ENCODE data around the gene HVCN1. TPM values are rescaled to one million over a fixed set of nuclear protein-coding genes. Genes with fewer than 3 reads are reported as not detected.

The HVCN1 gene
- total RNA-seq, 2 donors from 2014 or later: 5.4 to 11.2 TPM

DNA sequence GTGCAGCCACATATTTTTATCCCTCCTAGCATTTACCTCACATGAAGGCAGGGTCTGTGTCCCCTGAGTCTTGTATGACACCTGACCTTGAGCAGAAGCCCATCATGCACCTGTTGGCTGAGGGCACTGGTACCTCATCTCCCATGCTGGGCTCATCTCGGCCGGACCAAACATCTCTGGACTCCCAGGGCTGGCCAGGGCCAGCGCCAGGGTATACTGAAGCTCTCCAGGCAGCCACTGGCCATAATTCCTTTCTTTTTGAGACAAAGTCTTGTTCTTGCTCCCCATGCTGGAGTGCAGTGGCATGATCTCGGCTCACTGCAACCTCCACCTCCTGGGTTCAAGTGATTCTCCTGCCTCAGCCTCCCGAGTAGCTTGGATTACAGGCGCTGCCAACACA is 22.0 kb downstream of the HVCN1 start:
- H3K27ac ChIP-seq: no peak overlapping the region
- intact Hi-C loops (cut with DNase I): no loop called here
- H3K36me3 ChIP-seq: no peaks in the 10 kb centered on the region
- DNase-seq (ENCODE audit: low spot score): no peak
- 97% methylated on average over 6 of the region's 6 CpGs for WGBS
- TF ChIP-seq, protein P1, sequence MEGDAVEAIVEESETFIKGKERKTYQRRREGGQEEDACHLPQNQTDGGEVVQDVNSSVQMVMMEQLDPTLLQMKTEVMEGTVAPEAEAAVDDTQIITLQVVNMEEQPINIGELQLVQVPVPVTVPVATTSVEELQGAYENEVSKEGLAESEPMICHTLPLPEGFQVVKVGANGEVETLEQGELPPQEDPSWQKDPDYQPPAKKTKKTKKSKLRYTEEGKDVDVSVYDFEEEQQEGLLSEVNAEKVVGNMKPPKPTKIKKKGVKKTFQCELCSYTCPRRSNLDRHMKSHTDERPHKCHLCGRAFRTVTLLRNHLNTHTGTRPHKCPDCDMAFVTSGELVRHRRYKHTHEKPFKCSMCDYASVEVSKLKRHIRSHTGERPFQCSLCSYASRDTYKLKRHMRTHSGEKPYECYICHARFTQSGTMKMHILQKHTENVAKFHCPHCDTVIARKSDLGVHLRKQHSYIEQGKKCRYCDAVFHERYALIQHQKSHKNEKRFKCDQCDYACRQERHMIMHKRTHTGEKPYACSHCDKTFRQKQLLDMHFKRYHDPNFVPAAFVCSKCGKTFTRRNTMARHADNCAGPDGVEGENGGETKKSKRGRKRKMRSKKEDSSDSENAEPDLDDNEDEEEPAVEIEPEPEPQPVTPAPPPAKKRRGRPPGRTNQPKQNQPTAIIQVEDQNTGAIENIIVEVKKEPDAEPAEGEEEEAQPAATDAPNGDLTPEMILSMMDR (IDR thresholded peaks at IDR 0.05): no peak
- TF ChIP-seq POLR2A (IDR thresholded peaks at IDR 0.05) (no peak), POLR2AphosphoS5 (IDR thresholded peaks at IDR 0.05) (no peak)
- H3K4me3 ChIP-seq: no peak overlapping the region
- no peaks in the 10 kb centered on the region for H3K9me3 ChIP-seq
- H3K27me3 ChIP-seq (replicated peaks; ENCODE audit: insufficient read depth): no peaks in the 10 kb centered on the region
- no peaks in the 10 kb centered on the region for H3K4me1 ChIP-seq (replicated peaks)

DNA sequence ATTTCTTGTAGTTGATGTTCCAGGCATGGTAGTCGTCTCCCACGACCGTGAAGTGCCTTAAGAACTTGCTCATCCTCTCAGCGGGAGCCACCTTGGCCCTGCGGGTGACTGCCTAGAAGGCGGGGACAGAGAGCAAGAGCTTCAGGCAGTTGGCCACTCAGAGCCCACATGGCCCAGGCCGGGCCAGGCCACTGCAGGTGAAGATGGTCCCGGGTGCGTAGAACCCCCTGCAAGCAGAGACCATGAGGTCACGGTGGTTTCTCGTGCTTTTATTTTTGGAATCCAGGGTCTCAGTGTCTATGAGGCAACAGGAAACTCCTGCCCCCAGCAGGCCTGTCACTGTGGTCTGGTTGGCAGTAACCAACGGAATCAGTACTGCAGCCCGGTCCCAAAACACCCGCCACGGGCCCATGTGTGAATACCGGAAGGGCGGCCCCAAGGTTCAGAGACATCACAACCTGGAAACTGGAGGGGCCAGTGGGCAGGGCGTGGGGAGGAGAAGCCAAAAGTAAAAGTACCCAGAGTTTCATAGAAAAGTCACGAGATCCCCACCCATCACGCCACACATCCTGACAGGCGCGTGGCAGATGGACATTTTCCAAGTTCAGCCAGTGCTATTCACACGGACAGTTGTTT is 27.5 kb downstream of the HVCN1 start:
- 85% methylated on average over 23 of the region's 23 CpGs for WGBS
- H3K27ac ChIP-seq: no peak overlapping the region
- H3K27me3 ChIP-seq (replicated peaks; ENCODE audit: insufficient read depth): no peaks in the 10 kb centered on the region
- intact Hi-C loops (cut with DNase I): no loop called here
- no peaks in the 10 kb centered on the region for H3K4me1 ChIP-seq (replicated peaks)
- no peak for DNase-seq (ENCODE audit: low spot score)
- no peaks in the 10 kb centered on the region for H3K36me3 ChIP-seq
- H3K9me3 ChIP-seq: no peaks in the 10 kb centered on the region
- no peak overlapping the region for H3K4me3 ChIP-seq
- no peak for TF ChIP-seq POLR2A (IDR thresholded peaks at IDR 0.05)

DNA sequence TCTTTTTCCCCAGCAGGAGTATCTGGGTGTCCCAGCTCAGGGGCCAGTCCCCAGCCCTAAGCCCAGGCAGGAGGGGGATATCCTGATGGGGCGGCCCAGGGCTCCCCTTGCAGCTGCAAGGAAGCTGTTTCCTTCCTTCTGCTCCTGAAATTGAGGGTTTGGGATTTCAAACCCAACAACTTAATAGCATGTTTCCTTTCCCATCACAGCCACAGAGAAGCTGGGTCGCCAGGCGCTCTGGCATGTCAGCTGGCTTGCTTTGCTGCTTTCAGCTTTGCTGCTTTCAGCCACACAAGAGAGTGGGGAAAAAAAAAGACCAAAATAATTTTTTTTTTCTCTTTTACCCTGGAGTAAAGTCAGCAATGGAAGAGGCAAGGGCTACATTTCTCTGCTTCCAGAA is 30.0 kb downstream of the HVCN1 start:
- Histone ChIP-seq H3K36me3 (no peaks in the 10 kb centered on the region), H3K27me3 (replicated peaks; ENCODE audit: insufficient read depth) (no peaks in the 10 kb centered on the region), H3K4me3 (no peak overlapping the region), H3K4me1 (replicated peaks) (no peaks in the 10 kb centered on the region), H3K27ac (no peak overlapping the region), H3K9me3 (no peaks in the 10 kb centered on the region)
- intact Hi-C loops (cut with DNase I): no loop called here
- 96% methylated on average over 3 of the region's 3 CpGs for WGBS
- DNase-seq (ENCODE audit: low spot score): no peak
- no peak for TF ChIP-seq POLR2AphosphoS5 (IDR thresholded peaks at IDR 0.05)
- TF ChIP-seq, protein P1 (IDR thresholded peaks at IDR 0.05): no peak
- no peak for TF ChIP-seq POLR2A (IDR thresholded peaks at IDR 0.05)

DNA sequence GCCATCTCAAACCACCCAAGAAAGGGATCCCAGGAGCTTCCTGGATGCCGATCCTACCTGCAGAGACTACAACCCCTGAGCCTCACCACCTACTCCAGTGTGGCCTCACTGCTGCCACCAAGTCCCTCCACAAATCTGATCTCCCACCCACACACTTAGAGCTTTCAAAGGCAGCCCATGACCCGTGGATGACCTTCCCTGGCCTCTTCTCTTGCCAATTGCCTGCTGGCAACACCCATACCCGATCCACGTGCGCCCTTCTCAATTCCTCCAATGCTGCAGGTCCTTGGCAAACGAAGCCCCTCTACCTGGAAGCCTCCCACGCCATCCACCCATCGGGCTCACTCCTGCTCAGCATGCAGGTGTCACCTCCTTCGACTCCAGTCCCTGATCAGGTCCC is 30.7 kb downstream of the HVCN1 start:
- H3K4me3 ChIP-seq: no peak overlapping the region
- intact Hi-C loops (cut with DNase I): no loop called here
- no peaks in the 10 kb centered on the region for H3K4me1 ChIP-seq (replicated peaks)
- H3K36me3 ChIP-seq: no peaks in the 10 kb centered on the region
- no peak for TF ChIP-seq POLR2AphosphoS5 (IDR thresholded peaks at IDR 0.05)
- TF ChIP-seq, protein P1 (IDR thresholded peaks at IDR 0.05): no peak
- no peak for TF ChIP-seq POLR2A (IDR thresholded peaks at IDR 0.05)
- WGBS: 80% methylated on average over 9 of the region's 9 CpGs
- DNase-seq (ENCODE audit: low spot score): no peak
- H3K27ac ChIP-seq: no peak overlapping the region
- no peaks in the 10 kb centered on the region for H3K9me3 ChIP-seq
- no peaks in the 10 kb centered on the region for H3K27me3 ChIP-seq (replicated peaks; ENCODE audit: insufficient read depth)

DNA sequence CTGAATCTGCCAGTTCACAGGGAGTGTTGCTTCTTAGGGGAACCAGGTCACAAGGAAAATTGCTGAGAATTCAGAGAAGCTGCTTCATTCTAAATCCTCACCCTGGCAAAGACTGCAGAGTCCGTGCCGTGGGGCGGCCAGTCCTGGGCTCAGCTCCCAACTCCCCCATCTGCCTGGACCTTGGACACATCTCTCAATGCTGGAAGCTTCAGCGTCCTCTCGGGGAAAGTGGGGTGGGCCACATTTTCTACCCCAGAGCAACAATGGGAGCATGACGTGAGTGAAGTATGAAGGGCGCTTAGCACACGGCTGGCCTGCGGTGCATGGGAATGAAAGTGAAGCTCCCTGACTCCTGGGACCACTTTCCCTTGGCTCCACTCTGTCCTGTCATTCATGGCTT is 31.2 kb downstream of the HVCN1 start:
- 79% methylated on average over 9 of the region's 9 CpGs for WGBS

More for the DNA sequence above, 31.2 kb downstream of the HVCN1 start:
- Histone ChIP-seq H3K27ac (no peak overlapping the region), H3K4me3 (no peak overlapping the region), H3K27me3 (replicated peaks; ENCODE audit: insufficient read depth) (no peaks in the 10 kb centered on the region), H3K9me3 (no peaks in the 10 kb centered on the region), H3K4me1 (replicated peaks) (no peaks in the 10 kb centered on the region), H3K36me3 (no peaks in the 10 kb centered on the region)
- TF ChIP-seq, protein P1 (IDR thresholded peaks at IDR 0.05): no peak
- TF ChIP-seq POLR2A (IDR thresholded peaks at IDR 0.05): no peak
- TF ChIP-seq POLR2AphosphoS5 (IDR thresholded peaks at IDR 0.05): no peak
- intact Hi-C loops (cut with DNase I): no loop called here
- DNase-seq (ENCODE audit: low spot score): no peak
